HG02938 (cell line): ENCODE results near the gene SFN.
"Not testable (repeated sequence)": the region's sequence is repeated elsewhere in the genome, so short reads cannot be mapped to it uniquely, and the experiment has no call there.

Source experiments
- ATAC-seq: cut with Tn5 transposase; IDR thresholded peaks from one replicate; pipeline ENCODE4 v1.9.1; 2021; ENCODE audit warnings: mild to moderate bottlenecking, moderate library complexity; ENCODE audit not compliant: unreplicated experiment

The SFN gene

GRCh38 chr1:26861889-26862378 lies 1.0 kb upstream of the SFN start:
- no peak for ATAC-seq

- ATAC-seq = no peak
Observed at GRCh38 chr1:26863685-26864077, 732 bp downstream of the SFN start.

- peak; percentile 90 for ATAC-seq
Observed at GRCh38 chr1:26864610-26865480, 1.9 kb downstream of the SFN start.

GRCh38 chr1:26873097-26873496 lies 10.1 kb downstream of the SFN start:
- ATAC-seq = not testable (repeated sequence)

- no peak for ATAC-seq
Observed at GRCh38 chr1:26874896-26875295, 11.9 kb downstream of the SFN start.

- no peak for ATAC-seq
Observed at GRCh38 chr1:26877326-26877725, 14.4 kb downstream of the SFN start.

- ATAC-seq = no peak
Observed at GRCh38 chr1:26879793-26880192, 16.8 kb downstream of the SFN start.

- not testable (repeated sequence) for ATAC-seq
Observed at GRCh38 chr1:26881611-26882010, 18.7 kb downstream of the SFN start.

GRCh38 chr1:26882696-26883463 lies 19.9 kb downstream of the SFN start:
- no peak for ATAC-seq

- ATAC-seq = no peak
Observed at GRCh38 chr1:26887125-26887524, 24.2 kb downstream of the SFN start.

- ATAC-seq = no peak
Observed at GRCh38 chr1:26888231-26888630, 25.3 kb downstream of the SFN start.

GRCh38 chr1:26889551-26890466 lies 26.9 kb downstream of the SFN start, which contains the start of gene GPN2:
Gene GPN2, minus strand, starts transcription at chr1:26890283. Its CDS starts 187 bp downstream, at chr1:26890096.
- peak; percentile 89 for ATAC-seq

- ATAC-seq = peak; percentile 24
Observed at GRCh38 chr1:26890467-26890796, 27.5 kb downstream of the SFN start.

- ATAC-seq = no peak
Observed at GRCh38 chr1:26894263-26894662, 31.3 kb downstream of the SFN start.

GRCh38 chr1:26897351-26897750 lies 34.4 kb downstream of the SFN start:
- ATAC-seq = no peak

- peak; percentile 79 for ATAC-seq
Observed at GRCh38 chr1:26900001-26900814, 37.3 kb downstream of the SFN start, which contains the start of gene GPATCH3. Gene GPATCH3, minus strand, starts transcription at chr1:26900467. Its CDS starts 25 bp downstream, at chr1:26900442.

GRCh38 chr1:26900815-26901511 lies 38.0 kb downstream of the SFN start:
- ATAC-seq = no peak

- ATAC-seq = no peak
Observed at GRCh38 chr1:26907071-26907917, 44.3 kb downstream of the SFN start.
